ENCODE results near the gene BMS1. TPM values are rescaled to one million over a fixed set of nuclear protein-coding genes. Genes with fewer than 3 reads are reported as not detected.

BMS1 gene
- total and polyA plus RNA-seq, 2 of the 4 experiments (the other 2 are of a cell fraction): 7.5 to 22.9 TPM

DNA sequence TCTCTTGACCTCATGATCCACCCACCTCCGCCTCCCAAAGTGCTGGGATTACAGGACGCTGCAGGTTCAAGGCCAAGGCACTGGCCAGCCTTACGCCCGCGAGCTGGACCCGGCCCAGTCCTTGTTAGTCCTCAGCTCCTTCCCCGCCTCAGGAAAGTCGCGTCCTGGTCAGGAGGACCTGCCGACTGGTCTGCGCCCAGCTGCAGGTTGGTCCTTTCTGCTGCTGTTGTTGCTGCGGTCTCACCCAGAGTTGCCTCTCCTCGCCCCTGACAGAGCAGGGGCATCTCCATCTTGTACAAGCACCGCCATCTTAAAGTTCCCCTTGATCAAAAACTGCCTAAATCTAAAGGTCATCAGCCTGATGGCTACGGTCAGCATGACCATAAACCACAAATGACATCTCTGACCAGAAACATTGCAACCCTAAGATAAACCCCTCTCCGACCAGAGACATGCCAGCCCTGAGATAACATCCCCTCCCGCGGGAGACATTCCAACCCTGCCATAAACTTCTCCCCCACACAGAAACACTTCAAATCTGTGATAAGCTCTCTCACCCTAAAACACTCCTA lies 13.9 kb upstream of the BMS1 start:
- H3K4me2 ChIP-seq (ENCODE audit: low read depth, low read length): no peak overlapping the region
- H2AFZ ChIP-seq (replicated peaks; ENCODE audit: low read length, poor library complexity): no peak overlapping the region
- intact Hi-C loops (cut with micrococcal nuclease) (no loop called here), dilution Hi-C loops (cut with HindIII; ENCODE audit: low sequenced_read_pairs, unreplicated experiment) (no loop called here), in situ Hi-C loops (cut with MboI; ENCODE audit: low sequenced_read_pairs) (no loop called here)
- H3K4ac ChIP-seq (ENCODE audit: low read depth, low read length): no peak overlapping the region
- ChIA-PET CTCF (no interaction called here), POLR2A (ENCODE audit: unreplicated experiment) (no interaction called here)
- H2AK5ac ChIP-seq (ENCODE audit: low read depth, low read length): no peak overlapping the region
- H3K9me1 ChIP-seq (ENCODE audit: insufficient read depth, low read length): no peaks in the 10 kb centered on the region
- no peak overlapping the region for H3K4me3 ChIP-seq (ENCODE audit: insufficient read depth, low read depth, low read length)
- no peak for DNase-seq
- H2BK20ac ChIP-seq (ENCODE audit: low read depth, low read length): no peak overlapping the region
- no peak overlapping the region for H3K14ac ChIP-seq (replicated peaks; ENCODE audit: low read depth, low read length)
- no peaks in the 10 kb centered on the region for H4K20me1 ChIP-seq (ENCODE audit: insufficient read depth, low read length)
- 91% methylated on average over 6 of the region's 18 CpGs; no CpG with 5 or more reads in 1 of the 2 experiments for WGBS, 2 experiments (ENCODE audit: extremely low coverage in 2 of 2, insufficient read length in 1 of 2)
- TF ChIP-seq MAFK (IDR thresholded peaks at IDR 0.05; ENCODE audit: low read depth, low read length): no peak
- no peak for TF ChIP-seq CHD1 (IDR thresholded peaks at IDR 0.05; ENCODE audit: low read depth, low read length)
- TF ChIP-seq, protein P1, sequence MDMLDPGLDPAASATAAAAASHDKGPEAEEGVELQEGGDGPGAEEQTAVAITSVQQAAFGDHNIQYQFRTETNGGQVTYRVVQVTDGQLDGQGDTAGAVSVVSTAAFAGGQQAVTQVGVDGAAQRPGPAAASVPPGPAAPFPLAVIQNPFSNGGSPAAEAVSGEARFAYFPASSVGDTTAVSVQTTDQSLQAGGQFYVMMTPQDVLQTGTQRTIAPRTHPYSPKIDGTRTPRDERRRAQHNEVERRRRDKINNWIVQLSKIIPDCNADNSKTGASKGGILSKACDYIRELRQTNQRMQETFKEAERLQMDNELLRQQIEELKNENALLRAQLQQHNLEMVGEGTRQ (IDR thresholded peaks at IDR 0.05; ENCODE audit: low read depth, low read length): no peak
- TF ChIP-seq SMC3 (IDR thresholded peaks at IDR 0.05; ENCODE audit: low read depth, low read length): no peak
- H2AK9ac ChIP-seq (replicated peaks; ENCODE audit: low read depth, low read length, poor library complexity): no peak overlapping the region
- H4K5ac ChIP-seq (ENCODE audit: low read depth, low read length): no peak overlapping the region
- H3K79me1 ChIP-seq (ENCODE audit: low read depth in 1 of 2, low read length in 2 of 2): no peaks in the 10 kb centered on the region
- H3K23ac ChIP-seq (ENCODE audit: low read depth, low read length): no peak overlapping the region
- no TSS peak for BruUV-seq (replicated peaks)
- no peak overlapping the region for H3K9ac ChIP-seq (ENCODE audit: low read depth, low read length)
- no peak overlapping the region for H3K27ac ChIP-seq (ENCODE audit: insufficient read depth, low read length)
- H3K27me3 ChIP-seq (ENCODE audit: control insufficient read depth, insufficient read depth, low read length): no peaks in the 10 kb centered on the region
- H4K8ac ChIP-seq (ENCODE audit: low read depth in 2 of 2, low read length in 2 of 2): no peak overlapping the region
- H3K18ac ChIP-seq (ENCODE audit: low read depth, low read length): no peak overlapping the region
- H2BK15ac ChIP-seq (ENCODE audit: low read depth, low read length): no peak overlapping the region
- no peaks in the 10 kb centered on the region for H3K4me1 ChIP-seq (ENCODE audit: control insufficient read depth, insufficient read depth, low read length)
- H4K91ac ChIP-seq (ENCODE audit: insufficient read depth, low read depth, low read length): no peak overlapping the region
- no peak overlapping the region for H3K56ac ChIP-seq (ENCODE audit: extremely low read depth, insufficient read depth, low read length)
- H3K36me3 ChIP-seq (ENCODE audit: control insufficient read depth, insufficient read depth, low read length): no peaks in the 10 kb centered on the region
- H3K9me3 ChIP-seq (ENCODE audit: control insufficient read depth, insufficient read depth, low read length): no peaks in the 10 kb centered on the region; the same call in 1 of the 2 replicates
- no peak overlapping the region for H2BK5ac ChIP-seq (ENCODE audit: low read depth, low read length, poor library complexity, severe bottlenecking)
- no peak overlapping the region for H2BK120ac ChIP-seq (ENCODE audit: low read depth, low read length)
- ATAC-seq (ENCODE audit: low read depth): no peak

Measured in IMR-90 (cell line).